ENCODE results near the gene PTGER2. TPM values are rescaled to one million over a fixed set of nuclear protein-coding genes. Genes with fewer than 3 reads are reported as not detected.

PTGER2 gene
- total and polyA plus RNA-seq, 2 of the 8 experiments (the other 6 are each of a cell fraction or from before 2014, with no cell fraction given), result 1.2 TPM

GRCh38 chr14:52352569-52352968 lies 38.5 kb downstream of the PTGER2 start:
- CTCF ChIA-PET (ENCODE audit: partially characterized antibody), result no interaction called here
- Histone ChIP-seq H3K79me1 (ENCODE audit: low read depth, low read length) (no peaks in the 10 kb centered on the region), H3K4ac (replicated peaks; ENCODE audit: insufficient read length, low read depth, low read length) (no peak overlapping the region), H3K27me3 (replicated peaks in 1 of 4; ENCODE audit: control insufficient read depth in 3 of 4, extremely low read depth in 1 of 4, insufficient read depth in 3 of 4, low read length in 3 of 4) (no peaks in the 10 kb centered on the region), H2BK15ac (ENCODE audit: low read length) (no peak overlapping the region), H3K18ac (ENCODE audit: extremely low read depth, low read length) (no peak overlapping the region), H3K4me2 (ENCODE audit: insufficient read depth in 1 of 2, low read depth in 2 of 2, low read length in 2 of 2) (no peak overlapping the region), H4K91ac (replicated peaks; ENCODE audit: insufficient read length, low read length) (no peak overlapping the region), H3K14ac (ENCODE audit: insufficient read length) (no peak overlapping the region), H2BK12ac (ENCODE audit: low read depth, low read length) (no peak overlapping the region), H3K9me3 (ENCODE audit: insufficient read depth in 2 of 2, low read depth in 1 of 2, low read length in 1 of 2) (no peaks in the 10 kb centered on the region), H2BK20ac (ENCODE audit: low read length) (no peak overlapping the region), H3K79me2 (ENCODE audit: control insufficient read depth in 1 of 2, insufficient read depth in 2 of 2, low read length in 2 of 2) (no peaks in the 10 kb centered on the region), H4K5ac (ENCODE audit: insufficient read length, low read depth, low read length) (no peak overlapping the region), H3K4me3 (ENCODE audit: extremely low read depth in 1 of 4, insufficient read depth in 2 of 4, low read depth in 3 of 4, low read length in 4 of 4) (no peak overlapping the region), H3K23me2 (ENCODE audit: low read depth, low read length) (0 out of 2 replicates have a peak, but pooled peaks cover 2% of the 10 kb centered on the region), H3K56ac (replicated peaks; ENCODE audit: insufficient read length, low read depth, low read length) (no peak overlapping the region), H3K4me1 (replicated peaks in 1 of 4; ENCODE audit: control insufficient read depth in 3 of 4, insufficient read depth in 4 of 4, low read length in 3 of 4) (no peaks in the 10 kb centered on the region), H4K20me1 (replicated peaks in 1 of 2; ENCODE audit: control insufficient read depth in 1 of 2, insufficient read depth in 2 of 2, low read length in 2 of 2) (no peaks in the 10 kb centered on the region), H3K9ac (replicated peaks in 1 of 4; ENCODE audit: extremely low read depth in 1 of 4, low read depth in 3 of 4, low read length in 3 of 4) (no peak overlapping the region), H3K36me3 (ENCODE audit: control insufficient read depth in 2 of 4, insufficient read depth in 4 of 4, low read length in 3 of 4) (no peaks in the 10 kb centered on the region), H2BK120ac (replicated peaks; ENCODE audit: low read depth, low read length) (no peak overlapping the region), H2AFZ (ENCODE audit: low read length) (no peak overlapping the region), H2AK5ac (ENCODE audit: low read depth, low read length) (no peak overlapping the region), H4K8ac (ENCODE audit: extremely low read depth, insufficient read depth, low read length) (no peak overlapping the region), H3K23ac (ENCODE audit: insufficient read length) (no peak overlapping the region), H2BK5ac (ENCODE audit: low read depth, low read length) (no peak overlapping the region), H3K27ac (ENCODE audit: low read depth, low read length) (no peak overlapping the region)
- TF ChIP-seq MAX (IDR thresholded peaks at IDR 0.05) (no peak), JUND (IDR thresholded peaks at IDR 0.05; ENCODE audit: low read length) (no peak), RBBP5 (IDR thresholded peaks at IDR 0.05; ENCODE audit: borderline replicate concordance, low read depth, low read length) (no peak), ZNF274 (IDR thresholded peaks at IDR 0.05; ENCODE audit: borderline replicate concordance, extremely low read depth, low read length) (no peak), TBP (IDR thresholded peaks at IDR 0.05; ENCODE audit: low read depth, low read length) (no peak), JUN (IDR thresholded peaks at IDR 0.05; ENCODE audit: low read depth, low read length) (no peak), GABPA (IDR thresholded peaks at IDR 0.05; ENCODE audit: borderline replicate concordance, insufficient read depth, low read length) (no peak), RNF2 (IDR thresholded peaks at IDR 0.05; ENCODE audit: borderline replicate concordance, low read depth, low read length, missing control alignments, poor library complexity, severe bottlenecking) (no peak), SAP30 (IDR thresholded peaks at IDR 0.05; ENCODE audit: insufficient read depth, insufficient replicate concordance, low read length) (no peak), ASH2L (IDR thresholded peaks at IDR 0.05; ENCODE audit: low read length) (no peak)
- FAIRE-seq (no peak), DNase-seq (ENCODE audit: low read depth in 1 of 2, low spot score in 2 of 2) (no peak)
- WGBS, 2 experiments (ENCODE audit: extremely low coverage in 1 of 2, insufficient coverage in 1 of 2, insufficient read length in 1 of 2, insufficient replicate concordance in 2 of 2, low coverage in 1 of 2, low lambda C conversion rate in 2 of 2, missing lambda C conversion rate in 1 of 2), result 79% methylated on average over 4 of the region's 4 CpGs; no CpG with 5 or more reads in 1 of the 2 experiments
- POLR2A ChIA-PET (ENCODE audit: partially characterized antibody), result no interaction called here
